Loucy (cell line): Measurements from ENCODE around the gene SFMBT2.

Experiments used
- H2AFZ ChIP-seq: fragments of 200-600 bp; sonication (generic); 2 replicates; pipeline ENCODE4 v1.6.0; 2016; ENCODE audit warnings: antibody characterized with exemption, mild to moderate bottlenecking, low read length, moderate library complexity
- H3F3A ChIP-seq: fragments of 200-600 bp; 2 replicates; pipeline ENCODE4 v1.6.0; 2016; ENCODE audit warnings: antibody characterized with exemption, low read depth, mild to moderate bottlenecking
- H3K27me3 ChIP-seq: fragments of 200-600 bp; sonication (generic); 2 replicates; pipeline ENCODE4 v1.6.1; 2014; ENCODE audit warnings: low read length, mild to moderate bottlenecking; ENCODE audit not compliant: insufficient read depth, poor library complexity, severe bottlenecking
- H3K36me3 ChIP-seq: fragments of 200-600 bp; sonication (generic); 2 replicates; pipeline ENCODE4 v1.6.1; 2016; ENCODE audit warnings: low read length; ENCODE audit not compliant: insufficient read depth
- H3K4me1 ChIP-seq: fragments of 200-600 bp; sonication (generic); 2 replicates; pipeline ENCODE4 v1.5.1; 2014; ENCODE audit warnings: low read length, mild to moderate bottlenecking; ENCODE audit not compliant: insufficient read depth, poor library complexity, severe bottlenecking
- H3K4me2 ChIP-seq: fragments of 200-600 bp; sonication (generic); 2 replicates; pipeline ENCODE4 v1.6.0; 2014; ENCODE audit warnings: antibody characterized with exemption, low read length, low read depth, mild to moderate bottlenecking; ENCODE audit not compliant: poor library complexity, severe bottlenecking
- H3K4me3 ChIP-seq: fragments of 200-600 bp; sonication (generic); 2 replicates; pipeline ENCODE4 v1.5.1; 2014; ENCODE audit warnings: low read length, mild to moderate bottlenecking, mixed read lengths; ENCODE audit not compliant: poor library complexity, severe bottlenecking
- H3K79me2 ChIP-seq: fragments of 200-600 bp; sonication (generic); 2 replicates; pipeline ENCODE4 v1.6.1; 2014; ENCODE audit warnings: low read length; ENCODE audit not compliant: insufficient read depth
- H3K9ac ChIP-seq: fragments of 200-600 bp; sonication (generic); 2 replicates; pipeline ENCODE4 v1.6.0; 2014; ENCODE audit warnings: mild to moderate bottlenecking, low read depth, low read length, moderate library complexity; ENCODE audit not compliant: poor library complexity, severe bottlenecking
- H3K9me2 ChIP-seq: fragments of 200-600 bp; sonication (generic); replicated peaks from 2 replicates; pipeline ENCODE4 v1.6.1; 2016; ENCODE audit warnings: low read depth, low read length, mixed read lengths
- H3K9me3 ChIP-seq: fragments of 200-600 bp; sonication (generic); 2 replicates; pipeline ENCODE4 v1.6.1; 2014; ENCODE audit warnings: mild to moderate bottlenecking, antibody characterized with exemption, low read length, low read depth; ENCODE audit not compliant: insufficient read depth
- H4K20me1 ChIP-seq: fragments of 200-600 bp; sonication (generic); 2 replicates; pipeline ENCODE4 v1.6.0; 2014; ENCODE audit warnings: antibody characterized with exemption, low read length, mild to moderate bottlenecking; ENCODE audit not compliant: insufficient read depth, poor library complexity, severe bottlenecking
- CTCF ChIP-seq: fragments of 200-600 bp; sonication (generic); conservative IDR thresholded peaks from 2 replicates; pipeline ENCODE4 v1.5.1; 2014; ENCODE audit warnings: mild to moderate bottlenecking, antibody characterized with exemption, low read length
- EZH2phosphoT487 ChIP-seq: fragments of 200-600 bp; IDR thresholded peaks from 2 replicates; pipeline ENCODE4 v1.6.1; 2018; ENCODE audit warnings: antibody characterized with exemption, mild to moderate bottlenecking, moderate library complexity, borderline replicate concordance

Gene SFMBT2

GRCh38 chr10:7196284-7196683, 214.6 kb downstream of the SFMBT2 start:
- Histone ChIP-seq H3K79me2 (no peaks in the 10 kb centered on the region), H3K4me1 (no peaks in the 10 kb centered on the region), H3K36me3 (peaks cover 92% of the 10 kb centered on the region), H4K20me1 (no peaks in the 10 kb centered on the region), H3F3A (no peaks in the 10 kb centered on the region), H3K9me2 (no peaks in the 10 kb centered on the region), H3K27me3 (no peaks in the 10 kb centered on the region), H3K9ac (no peak overlapping the region), H3K4me3 (no peak overlapping the region), H3K4me2 (no peak overlapping the region), H3K9me3 (no peaks in the 10 kb centered on the region), H2AFZ (no peak overlapping the region)
- TF ChIP-seq EZH2phosphoT487 (no peak), CTCF (no peak)

- no peak overlapping the region for H3K4me2 ChIP-seq
- no peak overlapping the region for H3K9ac ChIP-seq
- H3K79me2 ChIP-seq = no peaks in the 10 kb centered on the region
- H2AFZ ChIP-seq = no peak overlapping the region
- no peaks in the 10 kb centered on the region for H3K27me3 ChIP-seq
- no peaks in the 10 kb centered on the region for H3K9me2 ChIP-seq
- H3K4me3 ChIP-seq = no peak overlapping the region
- no peaks in the 10 kb centered on the region for H3K9me3 ChIP-seq
- peaks cover 88% of the 10 kb centered on the region for H3K36me3 ChIP-seq
- H3K4me1 ChIP-seq = no peaks in the 10 kb centered on the region
- no peak for TF ChIP-seq CTCF
- TF ChIP-seq EZH2phosphoT487 = no peak
- no peaks in the 10 kb centered on the region for H4K20me1 ChIP-seq
- no peaks in the 10 kb centered on the region for H3F3A ChIP-seq
Observed at GRCh38 chr10:7195118-7195517, 215.7 kb downstream of the SFMBT2 start.

- no peaks in the 10 kb centered on the region for H3K4me1 ChIP-seq
- peaks cover 84% of the 10 kb centered on the region; the same call in 1 of the 2 replicates for H3K36me3 ChIP-seq
- TF ChIP-seq EZH2phosphoT487 (no peak), CTCF (no peak)
- no peak overlapping the region for H3K4me2 ChIP-seq
- no peak overlapping the region for H2AFZ ChIP-seq
- H3F3A ChIP-seq = no peaks in the 10 kb centered on the region
- no peaks in the 10 kb centered on the region for H3K27me3 ChIP-seq
- H3K79me2 ChIP-seq = no peaks in the 10 kb centered on the region
- no peak overlapping the region for H3K9ac ChIP-seq
- H3K4me3 ChIP-seq = no peak overlapping the region
- H3K9me3 ChIP-seq = no peaks in the 10 kb centered on the region
- H3K9me2 ChIP-seq = no peaks in the 10 kb centered on the region
- no peaks in the 10 kb centered on the region for H4K20me1 ChIP-seq
Observed at GRCh38 chr10:7194571-7194970, 216.3 kb downstream of the SFMBT2 start.
